ENCODE results near the gene SH2D5.

SH2D5 gene

DNA sequence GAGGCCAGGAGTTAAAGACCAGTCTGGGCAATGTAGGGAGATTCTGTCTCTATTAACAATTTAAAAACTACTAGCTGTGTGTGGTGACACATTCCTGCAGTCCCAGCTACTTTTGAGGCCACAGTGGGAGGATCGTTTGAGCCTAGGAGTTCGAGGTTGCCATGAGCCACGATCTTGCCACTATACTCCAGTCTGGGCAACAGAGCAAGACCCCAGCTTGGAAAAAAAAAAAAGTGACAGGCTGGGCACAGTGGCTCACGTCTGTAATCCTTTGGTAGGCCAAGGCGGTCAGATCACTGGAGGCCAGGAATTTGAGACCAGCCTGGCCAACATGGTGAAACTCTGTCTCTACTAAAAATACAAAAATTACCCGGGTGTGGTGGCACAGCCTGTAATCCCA lies 27.8 kb upstream of the SH2D5 start:
- DNase-seq (ENCODE audit: low spot score) = no peak
- in situ Hi-C loops (cut with MboI; ENCODE audit: low sequenced_read_pairs, unreplicated experiment) = no loop called here
- TF ChIP-seq, protein P1, sequence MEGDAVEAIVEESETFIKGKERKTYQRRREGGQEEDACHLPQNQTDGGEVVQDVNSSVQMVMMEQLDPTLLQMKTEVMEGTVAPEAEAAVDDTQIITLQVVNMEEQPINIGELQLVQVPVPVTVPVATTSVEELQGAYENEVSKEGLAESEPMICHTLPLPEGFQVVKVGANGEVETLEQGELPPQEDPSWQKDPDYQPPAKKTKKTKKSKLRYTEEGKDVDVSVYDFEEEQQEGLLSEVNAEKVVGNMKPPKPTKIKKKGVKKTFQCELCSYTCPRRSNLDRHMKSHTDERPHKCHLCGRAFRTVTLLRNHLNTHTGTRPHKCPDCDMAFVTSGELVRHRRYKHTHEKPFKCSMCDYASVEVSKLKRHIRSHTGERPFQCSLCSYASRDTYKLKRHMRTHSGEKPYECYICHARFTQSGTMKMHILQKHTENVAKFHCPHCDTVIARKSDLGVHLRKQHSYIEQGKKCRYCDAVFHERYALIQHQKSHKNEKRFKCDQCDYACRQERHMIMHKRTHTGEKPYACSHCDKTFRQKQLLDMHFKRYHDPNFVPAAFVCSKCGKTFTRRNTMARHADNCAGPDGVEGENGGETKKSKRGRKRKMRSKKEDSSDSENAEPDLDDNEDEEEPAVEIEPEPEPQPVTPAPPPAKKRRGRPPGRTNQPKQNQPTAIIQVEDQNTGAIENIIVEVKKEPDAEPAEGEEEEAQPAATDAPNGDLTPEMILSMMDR (IDR thresholded peaks at IDR 0.05; ENCODE audit: borderline replicate concordance, control extremely low read depth, extremely low read depth, insufficient read depth, missing control alignments) = no peak

DNA sequence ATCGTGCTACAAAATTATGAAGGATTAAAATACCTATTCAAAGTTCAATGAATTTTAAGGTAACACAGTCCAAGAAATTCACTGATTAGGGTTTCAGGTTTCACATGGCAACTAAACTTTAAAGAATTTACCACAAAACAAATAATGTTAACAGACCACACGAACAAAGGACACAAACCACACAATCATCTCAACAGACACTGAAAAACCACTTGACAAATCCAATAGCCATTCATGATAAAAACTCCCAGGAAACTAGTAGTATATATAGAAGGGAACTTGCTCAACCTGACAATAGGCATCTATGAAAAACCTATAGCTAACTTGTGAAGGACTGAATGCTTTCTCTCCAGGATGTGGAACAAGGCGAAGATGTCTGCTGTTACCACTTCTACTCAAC lies 21.1 kb upstream of the SH2D5 start:
- in situ Hi-C loops (cut with MboI; ENCODE audit: low sequenced_read_pairs, unreplicated experiment) = no loop called here
- TF ChIP-seq, protein P1 (IDR thresholded peaks at IDR 0.05; ENCODE audit: borderline replicate concordance, control extremely low read depth, extremely low read depth, insufficient read depth, missing control alignments) = no peak
- no peak for DNase-seq (ENCODE audit: low spot score)

DNA sequence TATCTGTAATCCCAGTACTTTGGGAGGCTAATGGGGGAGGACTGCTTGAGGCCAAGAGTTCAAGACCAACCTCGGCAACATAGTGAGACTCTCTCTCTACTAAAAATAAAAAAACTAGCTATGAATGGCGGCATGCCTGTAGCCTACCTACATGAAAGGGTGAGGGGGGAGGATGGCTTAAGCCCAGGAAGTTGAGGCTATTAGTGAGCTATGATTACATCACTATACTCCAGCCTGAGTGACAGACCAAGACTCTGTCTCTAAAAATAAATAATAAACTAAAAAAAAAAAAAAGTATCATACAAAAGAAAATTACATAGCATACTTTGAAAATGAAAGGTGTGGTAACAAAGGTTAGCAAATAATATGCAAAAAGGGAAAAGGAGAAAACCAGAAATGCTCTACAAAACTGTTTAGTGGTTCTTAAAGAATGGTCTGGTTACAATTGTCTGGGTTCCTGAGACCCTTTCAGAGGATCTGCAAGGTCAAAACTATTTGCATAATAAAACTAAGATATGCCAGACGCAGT lies 19.0 kb upstream of the SH2D5 start:
- in situ Hi-C loops (cut with MboI; ENCODE audit: low sequenced_read_pairs, unreplicated experiment) = no loop called here
- DNase-seq (ENCODE audit: low spot score) = no peak
- TF ChIP-seq, protein P1 (IDR thresholded peaks at IDR 0.05; ENCODE audit: borderline replicate concordance, control extremely low read depth, extremely low read depth, insufficient read depth, missing control alignments) = no peak

DNA sequence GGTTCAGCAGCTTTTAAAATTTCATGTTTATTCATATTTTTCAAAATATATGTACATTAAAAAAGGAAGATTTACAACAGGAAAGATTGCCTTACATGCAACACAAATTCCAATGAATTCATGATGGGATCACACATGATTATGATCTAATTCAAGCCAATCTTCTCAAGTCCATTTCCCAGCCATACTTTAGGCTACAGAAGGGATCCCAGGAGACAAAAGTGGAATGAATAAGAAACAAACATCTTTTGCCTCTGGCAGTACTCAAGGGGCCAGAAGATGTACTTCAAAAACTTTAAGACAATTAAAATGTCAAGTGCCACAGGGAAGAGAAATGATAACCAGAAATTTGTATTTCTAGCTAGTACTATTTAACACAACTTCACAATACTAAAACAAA lies 10.2 kb upstream of the SH2D5 start:
- in situ Hi-C loops (cut with MboI; ENCODE audit: low sequenced_read_pairs, unreplicated experiment) = no loop called here
- TF ChIP-seq, protein P1 (IDR thresholded peaks at IDR 0.05; ENCODE audit: borderline replicate concordance, control extremely low read depth, extremely low read depth, insufficient read depth, missing control alignments) = no peak
- no peak for DNase-seq (ENCODE audit: low spot score)

DNA sequence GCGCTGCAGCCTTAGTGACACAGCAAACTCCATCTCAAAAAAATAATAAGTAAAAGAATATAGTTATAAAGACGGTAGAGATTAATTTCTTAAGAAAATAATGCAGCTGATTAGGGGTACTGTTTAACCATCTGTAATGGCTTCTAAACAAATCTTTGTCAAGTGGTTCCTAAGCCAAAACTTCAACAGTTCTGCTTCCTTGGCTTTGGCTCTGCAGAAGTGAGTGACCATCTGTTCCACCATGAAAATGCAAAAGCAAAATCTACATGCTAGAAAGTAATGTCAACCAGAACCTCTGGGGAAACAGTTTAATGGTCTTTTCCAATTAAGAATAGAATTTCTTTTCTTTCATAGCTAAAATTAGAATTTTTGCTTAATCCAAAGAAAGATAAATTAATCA lies 8.3 kb upstream of the SH2D5 start:
- TF ChIP-seq, protein P1 (IDR thresholded peaks at IDR 0.05; ENCODE audit: borderline replicate concordance, control extremely low read depth, extremely low read depth, insufficient read depth, missing control alignments) = no peak
- no peak for DNase-seq (ENCODE audit: low spot score)
- in situ Hi-C loops (cut with MboI; ENCODE audit: low sequenced_read_pairs, unreplicated experiment) = no loop called here

DNA sequence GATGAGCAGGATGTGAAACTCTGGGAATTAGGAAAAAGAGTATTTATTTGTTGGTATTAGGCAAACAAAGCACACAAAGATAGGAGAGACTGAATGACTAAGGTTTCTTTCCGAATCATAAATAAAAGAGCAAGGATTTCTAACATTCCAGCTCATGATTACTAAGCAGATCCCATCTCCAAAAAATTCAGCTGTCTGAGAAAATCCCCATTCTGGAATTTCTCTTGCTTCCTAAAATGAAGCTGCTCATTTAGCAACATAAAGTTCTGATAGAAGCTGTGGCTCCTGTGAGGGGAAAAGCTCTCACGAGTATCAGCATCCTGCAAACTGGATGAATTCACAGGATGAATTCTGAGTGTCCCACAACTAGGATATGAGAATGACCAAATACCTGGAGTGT lies 6.7 kb upstream of the SH2D5 start:
- DNase-seq (ENCODE audit: low spot score) = no peak
- in situ Hi-C loops (cut with MboI; ENCODE audit: low sequenced_read_pairs, unreplicated experiment) = no loop called here
- TF ChIP-seq, protein P1 (IDR thresholded peaks at IDR 0.05; ENCODE audit: borderline replicate concordance, control extremely low read depth, extremely low read depth, insufficient read depth, missing control alignments) = no peak
